GM12892 (cell line): ENCODE results near the gene HNF4A.

Source experiments
- DNase-seq: peaks from one replicate; pipeline ENCODE4 v3.0.0; 2011; ENCODE audit not compliant: insufficient read length
- FAIRE-seq: peaks from 2 replicates; lab custom pipeline; 2011; peaks lifted over from hg19 to GRCh38; lab: Jason Lieb, UNC
- POLR2A ChIP-seq: IDR thresholded peaks from 2 replicates; pipeline ENCODE4 v1.6.1; 2011; ENCODE audit warnings: low read depth, low read length, control low read depth
- POLR2AphosphoS5 ChIP-seq: IDR thresholded peaks from 2 replicates; pipeline ENCODE4 v1.6.1; 2011; ENCODE audit warnings: low read depth, low read length, control low read depth
- TAF1 ChIP-seq: IDR thresholded peaks from 2 replicates; pipeline ENCODE4 v1.6.1; 2011; ENCODE audit warnings: low read depth, mild to moderate bottlenecking, control low read depth, low read length, borderline replicate concordance

Gene HNF4A

GRCh38 chr20:44412402-44413144, 57.1 kb downstream of the HNF4A start:
- no peak for FAIRE-seq

GRCh38 chr20:44413575-44414345, 58.3 kb downstream of the HNF4A start:
- no peak for DNase-seq
- no peak for FAIRE-seq
- TF ChIP-seq POLR2AphosphoS5 = no peak
- no peak for TF ChIP-seq TAF1
- no peak for TF ChIP-seq POLR2A

More at GRCh38 chr20:44412402-44413144, 57.1 kb downstream of the HNF4A start:
- TF ChIP-seq TAF1 = no peak
- TF ChIP-seq POLR2A = no peak
- TF ChIP-seq POLR2AphosphoS5 = no peak
- DNase-seq = no peak

GRCh38 chr20:44414346-44414714, 58.8 kb downstream of the HNF4A start:
- FAIRE-seq = no peak
- no peak for DNase-seq
- no peak for TF ChIP-seq TAF1
- no peak for TF ChIP-seq POLR2A
- TF ChIP-seq POLR2AphosphoS5 = no peak

- DNase-seq = no peak
- TF ChIP-seq POLR2A (no peak), TAF1 (no peak), POLR2AphosphoS5 (no peak)
- FAIRE-seq = no peak
Observed at GRCh38 chr20:44414808-44415207, 59.3 kb downstream of the HNF4A start.

- TF ChIP-seq TAF1 (no peak), POLR2AphosphoS5 (no peak), POLR2A (no peak)
- FAIRE-seq (no peak), DNase-seq (no peak)
Observed at GRCh38 chr20:44415833-44416715, 60.6 kb downstream of the HNF4A start.

GRCh38 chr20:44418069-44418905, 62.8 kb downstream of the HNF4A start:
- DNase-seq (no peak), FAIRE-seq (no peak)
- TF ChIP-seq POLR2AphosphoS5 (no peak), TAF1 (no peak), POLR2A (no peak)

- FAIRE-seq = no peak
Observed at GRCh38 chr20:44419131-44419844, 63.8 kb downstream of the HNF4A start.

GRCh38 chr20:44420497-44420896, 65.0 kb downstream of the HNF4A start:
- DNase-seq = no peak
- TF ChIP-seq POLR2AphosphoS5 (no peak), TAF1 (no peak), POLR2A (no peak)
- FAIRE-seq = no peak

More at GRCh38 chr20:44419131-44419844, 63.8 kb downstream of the HNF4A start:
- no peak for DNase-seq
- TF ChIP-seq POLR2AphosphoS5 = no peak
- TF ChIP-seq POLR2A = no peak
- no peak for TF ChIP-seq TAF1

- no peak for FAIRE-seq
- no peak for DNase-seq
- TF ChIP-seq POLR2AphosphoS5 = no peak
- no peak for TF ChIP-seq TAF1
- no peak for TF ChIP-seq POLR2A
Observed at GRCh38 chr20:44422083-44422482, 66.6 kb downstream of the HNF4A start.

GRCh38 chr20:44423480-44423879, 68.0 kb downstream of the HNF4A start:
- DNase-seq = no peak
- no peak for TF ChIP-seq POLR2AphosphoS5
- no peak for TF ChIP-seq TAF1
- no peak for FAIRE-seq
